Testis (tissue), 3 donors: ENCODE measurements around the gene SYNE1. TPM values are rescaled to one million over a fixed set of nuclear protein-coding genes. Genes with fewer than 3 reads are reported as not detected.

Experiments used
- DNase-seq: peaks from one replicate; pipeline ENCODE4 v3.0.0-alpha.2; 2019
- H3K27ac ChIP-seq, 2 donors: fragments of 200-600 bp; sonication (generic); one replicate each; pipeline ENCODE4 v1.5.1; 2019
- H3K27me3 ChIP-seq: fragments of 200-600 bp; sonication (generic); one replicate; pipeline ENCODE4 v1.5.1; 2019
- H3K36me3 ChIP-seq: fragments of 200-600 bp; sonication (generic); one replicate; pipeline ENCODE4 v1.5.1; 2017; ENCODE audit warnings: low read depth; ENCODE audit errors: missing control alignments
- H3K4me1 ChIP-seq: fragments of 200-600 bp; sonication (generic); one replicate; pipeline ENCODE4 v1.5.1; 2019
- H3K4me3 ChIP-seq, 2 donors: fragments of 200-600 bp; sonication (generic); one replicate each; pipeline ENCODE4 v1.5.1; 2017 to 2019
- H3K9me3 ChIP-seq: fragments of 200-600 bp; sonication (generic); one replicate; pipeline ENCODE4 v1.5.1; 2017
- CTCF ChIP-seq, 3 experiments: fragments of 450-650 bp in 2 of 3; fragments of 200-600 bp in 1 of 3; sonication (generic) in 1 of 3; IDR thresholded peaks; one replicate each; pipeline ENCODE4 v1.5.1; 2016 to 2019; ENCODE audit warnings: antibody characterized with exemption in 3 of 3, mild to moderate bottlenecking in 2 of 3, moderate library complexity in 1 of 3
- POLR2A ChIP-seq: fragments of 450-650 bp; IDR thresholded peaks from one replicate; pipeline ENCODE4 v1.6.1; 2017; ENCODE audit warnings: antibody characterized with exemption, mild to moderate bottlenecking, moderate library complexity
- WGBS, 2 donors: methylation state at CpG; one replicate each; pipeline ENCODE4 v1.1.5; 2018; 5-methylcytosine and 5-hydroxymethylcytosine counted together
- intact Hi-C: fragments of 100-400 bp; cut with DNase I; formaldehyde crosslinking; loops from one replicate; pipeline ENCODE4 v1.15.1; 2023; ENCODE audit warnings: low total_unique reads
- polyA plus RNA-seq: library from polyadenylated mRNA; stranded (reverse); fragments of 350-450 nt; fragmentation: Illumina TruSeq; extraction: RNeasy Lipid Tissue Mini Kit (QIAGEN cat#74804); gene quantifications from one replicate; pipeline ENCODE4 v1.2.3, GENCODE V29; 2014; ENCODE audit warnings: low read depth, low replicate concordance; ENCODE audit not compliant: insufficient read depth
- total RNA-seq, 2 donors: library from RNA; depleted of rRNA; stranded (reverse); fragments of >200 nt; gene quantifications; one replicate each; pipeline ENCODE4 v1.2.3, GENCODE V29; 2016

Gene SYNE1
- total and polyA plus RNA-seq, 3 donors from 2014 or later: 57.2 to 255 (median 228) TPM

DNA sequence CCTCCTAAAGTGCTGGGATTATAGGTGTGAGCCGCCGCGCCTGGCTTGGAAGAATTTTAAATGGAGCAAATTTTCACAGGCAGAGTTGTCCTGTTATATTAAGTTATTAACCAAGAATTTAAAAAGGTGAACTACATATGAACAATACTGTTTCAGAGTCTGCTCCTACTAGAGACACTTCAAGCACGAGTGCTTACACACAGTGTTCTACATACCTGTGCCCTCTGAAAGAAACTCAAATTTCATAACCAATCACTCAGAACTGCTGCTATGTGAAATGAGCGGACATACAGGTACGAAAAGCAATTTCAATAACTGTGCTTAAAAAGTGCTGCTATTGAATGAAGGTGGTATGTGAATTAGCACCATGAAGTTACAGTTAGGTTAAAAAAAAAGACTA lies 262.0 kb downstream of the SYNE1 start:
- whole genome bisulfite sequencing, 2 donors: 90 to 97% methylated on average over 6 of the region's 6 CpGs
- Histone ChIP-seq H3K27ac (no peak overlapping the region), H3K4me3 (no peak overlapping the region), H3K36me3 (no peaks in the 10 kb centered on the region), H3K27me3 (no peaks in the 10 kb centered on the region), H3K9me3 (no peaks in the 10 kb centered on the region), H3K4me1 (no peaks in the 10 kb centered on the region)
- no peak for DNase-seq
- intact Hi-C loops: no loop called here
- TF ChIP-seq POLR2A: no peak
- no peak for TF ChIP-seq CTCF (IDR thresholded peaks at IDR 0.05)

DNA sequence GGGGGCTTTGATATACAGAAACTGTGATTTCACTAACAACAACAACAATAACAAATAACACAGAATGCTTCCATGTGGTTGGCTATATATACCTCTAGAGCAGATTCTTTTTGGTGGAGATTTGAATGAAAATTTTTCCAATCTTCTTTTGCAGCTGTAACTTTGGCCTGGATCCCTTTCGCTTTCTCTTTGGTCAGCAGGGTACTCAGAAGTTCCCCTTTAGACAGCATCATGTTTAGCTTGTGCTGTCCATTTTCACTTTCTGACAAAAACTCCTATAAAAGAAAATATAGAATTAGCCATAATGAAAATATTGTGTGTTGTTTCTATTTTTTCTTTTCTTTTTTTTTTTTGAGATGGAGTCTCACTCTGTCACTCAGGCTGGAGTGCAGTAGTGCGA lies 264.2 kb downstream of the SYNE1 start:
- H3K4me1 ChIP-seq: peaks cover 12% of the 10 kb centered on the region
- intact Hi-C loops: no loop called here
- no peak overlapping the region for H3K27ac ChIP-seq
- no peak overlapping the region for H3K4me3 ChIP-seq
- H3K9me3 ChIP-seq: no peaks in the 10 kb centered on the region
- no peaks in the 10 kb centered on the region for H3K36me3 ChIP-seq
- TF ChIP-seq CTCF (IDR thresholded peaks at IDR 0.05) (no peak), POLR2A (no peak)
- WGBS, 2 donors: 88 to 89% methylated on average over 2 of the region's 2 CpGs
- no peaks in the 10 kb centered on the region for H3K27me3 ChIP-seq
- DNase-seq: no peak

GRCh38 chr6:152371775-152372174 lies 265.4 kb downstream of the SYNE1 start:
- H3K4me3 ChIP-seq: no peak overlapping the region
- TF ChIP-seq CTCF (IDR thresholded peaks at IDR 0.05): no peak
- no peak for TF ChIP-seq POLR2A
- no peaks in the 10 kb centered on the region for H3K36me3 ChIP-seq
- H3K4me1 ChIP-seq: peaks cover 12% of the 10 kb centered on the region
- intact Hi-C loops: no loop called here
- DNase-seq: no peak
- H3K27me3 ChIP-seq: no peaks in the 10 kb centered on the region
- no peaks in the 10 kb centered on the region for H3K9me3 ChIP-seq
- H3K27ac ChIP-seq: no peak overlapping the region

DNA sequence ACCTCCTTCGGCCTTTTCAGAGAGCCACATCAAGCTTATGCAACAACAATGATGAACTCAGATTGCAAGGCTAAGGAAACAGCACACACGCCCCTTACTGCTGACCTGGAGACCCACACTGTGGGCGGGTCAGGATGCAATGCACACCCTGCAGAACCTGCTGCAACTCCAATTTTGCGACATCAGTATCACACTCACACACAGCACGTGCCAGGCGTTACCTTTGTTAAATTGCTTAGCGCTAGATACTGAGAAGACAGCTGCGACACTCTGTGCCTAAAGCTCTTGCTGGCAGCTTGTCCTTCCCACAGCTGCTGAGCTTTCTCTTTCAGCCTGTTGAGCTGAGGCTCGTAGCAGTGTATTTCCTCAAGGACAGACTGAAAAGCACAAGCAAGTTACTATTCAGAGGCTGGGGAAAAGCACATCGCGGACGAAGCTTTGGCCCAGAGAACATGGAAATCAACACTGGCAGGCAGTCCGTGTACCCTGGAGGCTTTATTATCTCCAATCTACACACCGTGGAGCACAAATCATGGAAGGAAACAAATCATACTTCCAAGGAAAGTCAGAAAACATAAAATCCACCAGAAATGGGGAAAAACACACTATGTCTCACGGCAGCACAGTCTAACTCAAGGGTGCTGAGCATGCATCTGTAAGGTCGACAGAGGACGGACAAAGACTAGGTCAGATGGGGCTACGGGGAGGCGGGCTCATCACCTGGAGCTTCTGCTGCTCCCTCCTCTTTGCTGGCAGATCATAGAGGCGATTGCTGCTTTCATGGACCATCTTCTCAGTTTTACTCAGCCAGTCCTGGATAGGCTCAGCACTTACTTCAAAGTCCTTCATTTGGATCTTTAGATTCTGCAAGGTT lies 268.2 kb downstream of the SYNE1 start:
- intact Hi-C loops: no loop called here
- Histone ChIP-seq H3K36me3 (no peaks in the 10 kb centered on the region), H3K4me3 (no peak overlapping the region)

More for the DNA sequence above, 268.2 kb downstream of the SYNE1 start:
- no peaks in the 10 kb centered on the region for H3K9me3 ChIP-seq
- DNase-seq: peak; percentile 75
- TF ChIP-seq POLR2A: no peak
- no peak for TF ChIP-seq CTCF (IDR thresholded peaks at IDR 0.05)
- 34 to 50% methylated on average over 20 of the region's 20 CpGs for WGBS, 2 donors
- H3K4me1 ChIP-seq: peaks cover 12% of the 10 kb centered on the region
- H3K27me3 ChIP-seq: no peaks in the 10 kb centered on the region
- H3K27ac ChIP-seq: peak overlapping the region; percentile 41 to 71
